Left colon (tissue), 2 donors: ENCODE measurements around the gene LRIF1. TPM values are rescaled to one million over a fixed set of nuclear protein-coding genes. Genes with fewer than 3 reads are reported as not detected.

ENCODE experiments used
- ATAC-seq: fragments of 200-7000 bp; cut with Tn5 transposase; one replicate; pipeline ENCODE4 v1.9.1; 2020; ENCODE audit warnings: mild to moderate bottlenecking, moderate library complexity
- DNase-seq, 2 donors: peaks; one replicate each; pipeline ENCODE4 v3.0.0-alpha.2; 2020
- intact Hi-C, 2 donors: fragments of 100-400 bp; cut with DNase I in 1 of 2; cut with micrococcal nuclease in 1 of 2; formaldehyde crosslinking; loops; one replicate each; pipeline versions ENCODE4 v1.11.2 to v1.14.0; 2022; cut with DNase I, micrococcal nuclease
- total RNA-seq, 2 donors: library from RNA; stranded (reverse); fragmentation: NEBNext Ultra II Directional; extraction: Animal tissue kit (Norgen Biotek cat#: 25700); gene quantifications; one replicate each; pipeline ENCODE4 v1.2.1, GENCODE V29; 2021
- donor health status: DM: no; HTN: no; CAD: no.
- donor health status: DM: yes; HTN: yes; CAD: no.

LRIF1 gene
- total RNA-seq, 2 donors from 2014 or later = 6.5 to 9.1 TPM

- DNase-seq (no peak), ATAC-seq (no peak)
- intact Hi-C loops = no loop called here
Observed at GRCh38 chr1:110903853-110904500, 59.7 kb downstream of the LRIF1 start.

GRCh38 chr1:110902820-110903463 is 60.8 kb downstream of the LRIF1 start:
- no peak for DNase-seq
- intact Hi-C loops = no loop called here
- ATAC-seq = no peak

- intact Hi-C loops = no loop called here
- ATAC-seq = no peak
- no peak for DNase-seq
Observed at GRCh38 chr1:110899458-110899843, 64.3 kb downstream of the LRIF1 start.

GRCh38 chr1:110898734-110899457 is 64.8 kb downstream of the LRIF1 start:
- intact Hi-C loops = no loop called here
- no peak for DNase-seq
- ATAC-seq = no peak

- no peak for DNase-seq
- no peak for ATAC-seq
- intact Hi-C loops = no loop called here
Observed at GRCh38 chr1:110897681-110898080, 66.0 kb downstream of the LRIF1 start.

Other genes starting within 250 kb of the LRIF1 start
- 10 to 100 TPM in 1 of 2 donors, 1 to 10 TPM in 1; 7.5 to 20.8 TPM for gene CD53, start 90.8 kb downstream of the LRIF1 start, total RNA-seq
- 10 to 100 TPM; 59.8 to 62.1 TPM for gene DRAM2, start 176.2 kb upstream of the LRIF1 start, total RNA-seq
- gene CEPT1, start 176.3 kb upstream of the LRIF1 start, total RNA-seq = 10 to 100 TPM; 30.8 to 37.0 TPM
- gene DENND2D, start 236.7 kb upstream of the LRIF1 start, total RNA-seq = 10 to 100 TPM; 54.1 to 63.5 TPM